MM.1S (cell line): ENCODE data around the gene ATM.
A peak's percentile ranks its signal among the peaks of the same experiment; 100 is the strongest.

ENCODE experiments used
- DNase-seq: peaks from one replicate; pipeline ENCODE4 v3.0.0-alpha.2; 2015
- H2AFZ ChIP-seq: fragments of 300-600 bp; sonication (generic); 2 replicates; pipeline ENCODE4 v1.6.0; 2016; ENCODE audit warnings: antibody characterized with exemption, low read length
- H3F3A ChIP-seq: fragments of 300-600 bp; sonication (generic); 2 replicates; pipeline ENCODE4 v1.6.1; 2016; ENCODE audit warnings: mild to moderate bottlenecking, antibody characterized with exemption, low read length, moderate library complexity, mixed read lengths; ENCODE audit not compliant: insufficient read depth
- H3K27ac ChIP-seq: fragments of 300-600 bp; sonication (generic); 2 replicates; pipeline ENCODE4 v1.5.1; 2016; ENCODE audit warnings: mild to moderate bottlenecking, low read length
- H3K27me3 ChIP-seq: fragments of 300-600 bp; sonication (generic); replicated peaks from 2 replicates; pipeline ENCODE4 v1.6.0; 2016; ENCODE audit warnings: low read length; ENCODE audit not compliant: insufficient read depth
- H3K36me3 ChIP-seq: fragments of 300-600 bp; sonication (generic); replicated peaks from 2 replicates; pipeline ENCODE4 v1.6.1; 2016; ENCODE audit warnings: mild to moderate bottlenecking, low read length, mixed read lengths; ENCODE audit not compliant: insufficient read depth
- H3K4me1 ChIP-seq: fragments of 300-600 bp; sonication (generic); 2 replicates; pipeline ENCODE4 v1.6.1; 2016; ENCODE audit warnings: low read length, mixed read lengths
- H3K4me2 ChIP-seq: fragments of 300-600 bp; sonication (generic); 2 replicates; pipeline ENCODE4 v1.6.0; 2016; ENCODE audit warnings: low read depth, low read length
- H3K4me3 ChIP-seq: fragments of 300-600 bp; sonication (generic); 2 replicates; pipeline ENCODE4 v1.5.1; 2016; ENCODE audit warnings: low read length, mixed read lengths
- H3K79me2 ChIP-seq: fragments of 300-600 bp; sonication (generic); 2 replicates; pipeline ENCODE4 v1.6.1; 2016; ENCODE audit warnings: mixed run types, low read length, mixed read lengths
- H3K9ac ChIP-seq: fragments of 300-600 bp; sonication (generic); 2 replicates; pipeline ENCODE4 v1.6.1; 2016; ENCODE audit warnings: low read length, mixed read lengths
- H3K9me2 ChIP-seq: fragments of 300-600 bp; sonication (generic); replicated peaks from 2 replicates; pipeline ENCODE4 v1.6.1; 2016; ENCODE audit warnings: mild to moderate bottlenecking, low read length, mixed read lengths; ENCODE audit not compliant: insufficient read depth
- H3K9me3 ChIP-seq: fragments of 300-600 bp; sonication (generic); replicated peaks from 2 replicates; pipeline ENCODE4 v1.6.1; 2016; ENCODE audit warnings: mild to moderate bottlenecking, low read length, mixed read lengths; ENCODE audit not compliant: insufficient read depth
- H4K20me1 ChIP-seq: fragments of 300-600 bp; sonication (generic); 2 replicates; pipeline ENCODE4 v1.6.1; 2016; ENCODE audit warnings: mild to moderate bottlenecking, low read length, moderate library complexity, mixed read lengths; ENCODE audit not compliant: insufficient read depth
- CTCF ChIP-seq: fragments of 300-600 bp; sonication (generic); IDR thresholded peaks from 2 replicates; pipeline ENCODE4 v1.5.1; 2016; ENCODE audit warnings: antibody characterized with exemption, low read length, mixed read lengths
- EZH2 ChIP-seq: fragments of 300-600 bp; sonication (generic); optimal IDR thresholded peaks from 2 replicates; pipeline ENCODE3; 2017; ENCODE audit warnings: low read depth, mild to moderate bottlenecking, antibody characterized with exemption, low read length, mixed read lengths
- EZH2phosphoT487 ChIP-seq: fragments of 300-600 bp; sonication (generic); IDR thresholded peaks from 2 replicates; pipeline ENCODE4 v1.6.1; 2018; ENCODE audit warnings: antibody characterized with exemption, low read length

ATM gene

GRCh38 chr11:108237058-108237481 is 14.2 kb downstream of the ATM start:
- Histone ChIP-seq H3K4me2 (peak overlapping the region; percentile 26; the same call in 1 of the 2 replicates), H3K9ac (no peak overlapping the region), H3K9me3 (no peaks in the 10 kb centered on the region), H3K9me2 (no peaks in the 10 kb centered on the region), H2AFZ (no peak overlapping the region), H4K20me1 (peaks cover 16% of the 10 kb centered on the region), H3K4me1 (peaks cover 20% of the 10 kb centered on the region), H3K36me3 (no peaks in the 10 kb centered on the region), H3F3A (peaks cover 16% of the 10 kb centered on the region), H3K4me3 (no peak overlapping the region), H3K27me3 (no peaks in the 10 kb centered on the region), H3K27ac (no peak overlapping the region), H3K79me2 (no peaks in the 10 kb centered on the region; the same call in 1 of the 2 replicates)
- TF ChIP-seq CTCF = no peak
- TF ChIP-seq EZH2 = no peak
- no peak for TF ChIP-seq EZH2phosphoT487
- no peak for DNase-seq

GRCh38 chr11:108239076-108239475 is 16.2 kb downstream of the ATM start:
- TF ChIP-seq CTCF (no peak), EZH2 (no peak), EZH2phosphoT487 (no peak)
- no peaks in the 10 kb centered on the region; the same call in 1 of the 2 replicates for H3K79me2 ChIP-seq
- no peak overlapping the region for H2AFZ ChIP-seq
- H3K27ac ChIP-seq = no peak overlapping the region
- peaks cover 20% of the 10 kb centered on the region for H3K4me1 ChIP-seq
- no peak overlapping the region for H3K4me2 ChIP-seq
- peaks cover 16% of the 10 kb centered on the region for H4K20me1 ChIP-seq
- H3K27me3 ChIP-seq = no peaks in the 10 kb centered on the region
- H3F3A ChIP-seq = peaks cover 16% of the 10 kb centered on the region
- peak; percentile 17 for DNase-seq
- no peaks in the 10 kb centered on the region for H3K9me2 ChIP-seq
- no peaks in the 10 kb centered on the region for H3K36me3 ChIP-seq
- no peaks in the 10 kb centered on the region for H3K9me3 ChIP-seq
- H3K9ac ChIP-seq = no peak overlapping the region
- H3K4me3 ChIP-seq = no peak overlapping the region

GRCh38 chr11:108241330-108242037 is 18.6 kb downstream of the ATM start:
- Histone ChIP-seq H3K36me3 (no peaks in the 10 kb centered on the region), H3K27me3 (no peaks in the 10 kb centered on the region), H3K27ac (no peak overlapping the region), H3K79me2 (no peaks in the 10 kb centered on the region; the same call in 1 of the 2 replicates), H2AFZ (no peak overlapping the region), H4K20me1 (peaks cover 8% of the 10 kb centered on the region), H3F3A (peaks cover 6% of the 10 kb centered on the region), H3K9ac (no peak overlapping the region), H3K9me2 (no peaks in the 10 kb centered on the region), H3K4me2 (no peak overlapping the region), H3K9me3 (no peaks in the 10 kb centered on the region), H3K4me1 (peaks cover 11% of the 10 kb centered on the region), H3K4me3 (no peak overlapping the region)
- TF ChIP-seq EZH2 = no peak
- TF ChIP-seq EZH2phosphoT487 = no peak
- TF ChIP-seq CTCF = no peak
- DNase-seq = no peak
